ENCODE results near the gene NCOR1. TPM values are rescaled to one million over a fixed set of nuclear protein-coding genes. Genes with fewer than 3 reads are reported as not detected.

The NCOR1 gene
- total RNA-seq, 1 donor from 2014 or later, result 78.1 TPM

- intact Hi-C loops (cut with DNase I), result loop anchor here (5.0 kb wide), 1 partner anchor 173 kb away; no protein-coding TSS in a partner anchor
- no peak for DNase-seq (ENCODE audit: low spot score)
Measured at GRCh38 chr17:15999974-16000827, 215.1 kb downstream of the NCOR1 start.

- DNase-seq (ENCODE audit: low spot score), result peak; percentile 99
- intact Hi-C loops (cut with DNase I), result loop anchor here (5.0 kb wide), 1 partner anchor 172 kb away; no protein-coding TSS in a partner anchor
Measured at GRCh38 chr17:15999141-15999973, 216.0 kb downstream of the NCOR1 start, which contains the start of the genes TTC19 and ZSWIM7. Gene TTC19 (plus strand): TSS chr17:15999824. CDS start chr17:15999849, 25 bp downstream. Gene ZSWIM7 (minus strand): TSS chr17:15999704. CDS start chr17:15999594, 110 bp downstream.

GRCh38 chr17:15998031-15998562 lies 217.2 kb downstream of the NCOR1 start:
- intact Hi-C loops (cut with DNase I), result loop anchor here (5.0 kb wide), 1 partner anchor 171 kb away; no protein-coding TSS in a partner anchor
- DNase-seq (ENCODE audit: low spot score), result no peak

GRCh38 chr17:15996322-15996721 lies 219.0 kb downstream of the NCOR1 start:
- DNase-seq (ENCODE audit: low spot score), result no peak
- intact Hi-C loops (cut with DNase I), result loop anchor here (5.0 kb wide), 1 partner anchor 169 kb away; no protein-coding TSS in a partner anchor

GRCh38 chr17:15981646-15982580 lies 233.4 kb downstream of the NCOR1 start:
- intact Hi-C loops (cut with DNase I), result no loop called here
- no peak for DNase-seq (ENCODE audit: low spot score)

- intact Hi-C loops (cut with DNase I), result no loop called here
- DNase-seq (ENCODE audit: low spot score), result no peak
Measured at GRCh38 chr17:15981208-15981607, 234.1 kb downstream of the NCOR1 start.

Other genes starting within 250 kb of the NCOR1 start
- 17.8 TPM for gene ZSWIM7, start 215.8 kb downstream of the NCOR1 start, total RNA-seq
- gene TTC19, start 215.7 kb downstream of the NCOR1 start, total RNA-seq, result 29.0 TPM
- gene PIGL, start 1.7 kb upstream of the NCOR1 start, total RNA-seq, result 9.9 TPM
- gene CENPV, start 137.9 kb upstream of the NCOR1 start, total RNA-seq, result 2.9 TPM
- 1,552 TPM for gene UBB, start 165.6 kb upstream of the NCOR1 start, total RNA-seq
- 9.1 TPM for gene TRPV2, start 200.0 kb upstream of the NCOR1 start, total RNA-seq